Fibroblast of skin of left quadriceps (primary cell): Measurements from ENCODE around the gene MRPS7.
"Not testable (repeated sequence)": the region's sequence is repeated elsewhere in the genome, so short reads cannot be mapped to it uniquely, and the experiment has no call there.

Experiments
- DNase-seq, 2 experiments: peaks; one replicate each; pipeline ENCODE4 v3.0.0-alpha.2; 2013; ENCODE audit warnings: low read depth in 2 of 2

Gene MRPS7

DNA sequence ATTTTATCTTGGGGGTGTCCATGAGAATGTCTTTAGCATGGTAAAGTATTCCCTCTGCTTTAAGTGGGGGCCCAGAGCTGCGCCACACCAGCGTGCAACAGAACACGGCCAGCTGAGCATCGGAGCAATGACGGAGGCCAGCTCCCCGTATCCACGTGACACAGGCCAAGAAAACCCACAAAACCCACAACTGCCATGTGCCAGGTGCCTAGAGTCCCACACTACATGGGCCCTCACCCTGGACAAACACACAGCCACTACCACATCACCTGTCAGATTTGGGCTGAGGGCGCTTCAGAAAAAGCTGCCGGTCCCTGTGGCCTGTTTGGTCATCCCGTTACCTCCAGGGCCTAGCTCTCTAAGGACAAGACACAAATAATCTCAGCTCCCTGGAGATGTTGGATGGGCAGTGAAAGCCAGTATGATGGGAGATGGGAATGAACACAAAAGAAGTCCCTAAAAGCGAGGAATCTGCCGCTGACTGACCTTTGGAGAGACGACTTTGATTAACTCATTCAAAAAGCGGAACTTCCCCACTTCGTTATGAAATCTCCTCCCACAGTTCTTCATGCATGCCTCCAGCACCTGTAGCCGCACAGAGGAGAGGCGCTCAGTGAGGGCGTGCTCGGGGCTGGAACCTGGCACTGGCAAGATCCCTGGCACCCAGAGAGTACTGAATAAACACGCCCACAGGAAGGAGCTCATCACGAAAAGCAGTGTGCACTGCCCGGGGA, 17.4 kb upstream of the MRPS7 start:
- DNase-seq, result no peak

DNA sequence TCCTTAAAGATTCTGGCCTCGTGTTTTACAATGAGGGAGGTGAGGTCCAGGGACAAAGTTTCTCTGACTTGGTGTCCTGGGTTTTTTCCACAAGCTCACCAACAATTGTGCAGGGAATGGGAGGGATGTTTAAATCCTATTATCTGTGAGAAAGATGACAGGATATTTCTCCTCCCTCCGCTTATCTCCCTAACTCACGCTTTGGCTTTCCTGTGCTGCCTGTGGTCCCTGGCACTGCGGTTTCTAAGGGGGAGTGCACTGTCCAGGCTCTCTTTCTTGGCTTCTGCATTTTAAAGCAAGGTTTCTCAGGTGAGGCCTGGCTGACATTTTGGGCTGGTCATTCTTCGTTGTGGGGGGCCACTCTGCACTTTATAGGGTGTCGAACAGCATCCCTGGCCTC, 16.7 kb upstream of the MRPS7 start:
- no peak for DNase-seq

DNA sequence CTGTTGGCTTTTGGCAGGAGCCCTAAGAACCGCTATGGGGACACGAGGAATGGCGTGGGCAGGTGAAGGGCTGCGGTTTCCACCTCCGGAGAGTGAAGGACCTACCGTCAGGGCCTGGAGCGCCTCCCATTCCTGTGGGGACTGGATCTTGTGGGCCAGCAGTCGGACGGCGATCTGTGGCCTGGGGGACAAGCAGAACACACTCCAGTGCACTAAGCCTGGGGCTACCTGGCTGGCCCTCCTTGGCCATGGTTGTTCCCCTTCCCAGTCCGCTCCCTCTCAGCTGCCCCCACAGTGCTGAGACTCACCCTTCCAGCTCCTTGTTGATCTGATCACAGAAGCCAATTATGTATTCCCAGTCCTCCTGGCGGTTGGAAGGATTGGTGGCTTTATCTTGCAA, 15.3 kb upstream of the MRPS7 start:
- no peak for DNase-seq

DNA sequence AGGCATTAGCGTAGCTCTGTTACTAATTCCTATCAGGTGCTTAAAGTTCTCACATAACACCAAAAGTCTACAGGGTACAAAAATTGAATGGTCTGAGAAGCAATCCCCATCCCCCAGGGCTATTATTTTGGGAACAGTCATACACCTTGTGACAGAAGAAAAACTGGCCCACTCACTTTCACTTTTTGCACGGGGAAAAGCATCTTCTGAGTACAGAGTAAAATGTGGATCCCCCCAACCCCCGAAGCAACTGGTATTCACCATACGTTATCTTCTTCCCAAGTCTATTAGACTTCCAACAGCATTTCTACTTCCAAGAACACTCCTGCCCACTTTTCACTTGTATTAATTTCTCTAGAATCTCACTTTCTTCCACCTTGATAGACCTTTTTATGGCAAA, 12.1 kb upstream of the MRPS7 start:
- DNase-seq, result no peak

DNA sequence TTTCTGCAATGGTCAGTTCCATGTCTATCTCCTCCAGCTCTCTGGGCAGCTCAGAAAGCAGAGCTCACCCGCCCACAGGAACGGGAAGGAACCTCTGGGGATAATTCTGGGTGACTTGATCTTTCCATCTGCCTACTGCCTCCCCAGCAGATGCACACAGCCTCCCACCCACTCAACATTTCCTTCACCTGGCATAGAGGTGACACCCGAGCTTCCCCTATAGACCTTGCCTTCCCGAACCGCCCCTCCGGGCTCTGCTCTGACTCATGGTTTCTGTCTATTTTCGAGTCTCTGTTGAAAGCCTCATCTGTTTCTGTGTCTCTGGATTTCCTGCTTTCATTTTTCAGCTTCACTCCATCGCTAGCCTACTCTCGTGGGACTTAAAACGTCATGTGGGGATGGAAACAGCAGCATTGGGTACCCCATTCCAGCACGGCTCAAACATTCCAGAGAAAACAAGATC, 11.6 kb upstream of the MRPS7 start:
- DNase-seq, result peak in 1 of 2 experiments; percentile 39

DNA sequence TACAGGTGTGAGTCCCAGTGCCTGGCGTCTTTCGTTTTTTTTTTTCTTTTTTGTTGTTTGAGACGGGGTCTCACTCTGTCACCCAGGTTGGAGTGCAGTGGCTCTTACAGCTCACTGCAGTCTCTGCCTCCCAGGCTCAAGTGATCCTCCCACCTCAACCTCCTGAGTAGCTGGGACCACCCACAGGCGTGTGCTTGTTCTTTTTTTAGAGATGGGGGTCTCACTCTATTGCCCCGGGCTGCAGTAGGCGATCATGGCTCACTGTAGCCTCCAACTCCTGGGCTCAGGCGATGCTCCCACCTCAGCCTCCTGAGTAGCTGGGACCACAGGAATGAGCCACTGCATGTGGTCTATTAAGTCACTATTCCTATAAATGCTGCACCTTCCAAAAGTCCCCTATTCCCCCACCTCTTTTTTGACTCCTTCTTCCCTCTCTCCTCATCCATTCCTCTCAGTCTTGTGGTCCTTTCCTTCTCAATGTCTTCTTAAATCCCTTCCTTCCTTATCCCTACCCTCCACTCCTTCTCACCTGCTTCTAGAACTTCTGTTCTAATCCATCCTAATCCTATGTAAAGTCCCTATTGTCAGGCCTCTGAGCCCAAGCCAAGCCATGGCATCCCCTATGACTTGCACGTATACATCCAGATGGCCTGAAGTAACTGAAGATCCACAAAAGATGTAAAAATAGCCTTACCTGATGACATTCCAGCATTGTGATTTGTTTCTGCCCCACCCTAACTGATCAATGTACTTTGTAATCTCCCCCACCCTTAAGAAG, 9.5 kb upstream of the MRPS7 start:
- DNase-seq, result no peak

DNA sequence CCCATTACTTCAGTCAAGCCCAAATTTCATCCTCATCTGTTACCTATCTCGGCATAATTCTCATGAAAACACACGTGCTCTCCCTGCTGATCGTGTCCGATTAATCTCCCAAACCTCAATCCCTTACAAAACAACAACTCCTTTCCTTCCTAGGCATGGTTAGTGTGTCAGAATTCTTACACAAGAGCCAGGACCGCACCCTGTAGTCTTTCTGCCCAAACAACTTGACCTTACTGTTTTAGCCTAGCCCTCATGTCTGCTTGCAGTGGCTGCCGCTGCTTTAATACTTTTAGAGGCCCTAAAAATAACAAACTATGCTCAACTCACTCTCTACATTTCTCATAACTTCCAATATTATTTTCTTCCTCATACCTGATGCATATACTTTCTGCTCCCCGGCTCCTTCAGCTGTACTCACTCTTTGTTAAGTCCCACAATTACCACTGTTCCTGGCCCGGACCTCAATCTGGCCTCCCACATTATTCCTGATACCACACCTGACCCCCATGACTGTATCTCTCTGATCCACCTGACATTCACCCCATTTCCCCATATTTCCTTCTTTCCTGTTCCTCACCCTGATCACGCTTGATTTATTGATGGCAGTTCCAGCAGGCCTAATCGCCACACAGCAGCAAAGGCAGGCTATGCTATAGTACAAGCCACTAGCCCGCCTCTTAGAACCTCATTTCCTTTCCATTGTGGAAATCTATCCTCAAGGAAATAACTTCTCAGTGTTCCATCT, 5.6 kb upstream of the MRPS7 start:
- DNase-seq, result not testable (repeated sequence)

DNA sequence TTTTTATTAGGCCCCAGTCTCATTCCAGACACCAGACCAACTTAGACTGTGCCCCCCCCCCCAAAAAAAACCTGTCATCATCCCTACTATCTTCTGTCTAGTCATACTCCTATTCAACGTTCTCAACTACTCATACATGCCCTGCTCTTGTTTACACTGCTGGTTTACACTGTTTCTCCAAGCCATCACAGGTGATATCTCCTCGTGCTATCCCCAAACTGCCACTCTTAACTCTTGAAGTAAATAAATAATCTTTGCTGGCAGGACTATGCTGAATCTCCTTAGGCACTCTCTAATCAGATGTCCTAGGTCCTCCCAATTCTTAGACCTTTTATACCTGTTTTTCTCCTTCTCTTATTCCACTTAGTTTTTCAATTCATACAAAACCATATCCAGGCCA, 4.5 kb upstream of the MRPS7 start:
- not testable (repeated sequence) for DNase-seq

DNA sequence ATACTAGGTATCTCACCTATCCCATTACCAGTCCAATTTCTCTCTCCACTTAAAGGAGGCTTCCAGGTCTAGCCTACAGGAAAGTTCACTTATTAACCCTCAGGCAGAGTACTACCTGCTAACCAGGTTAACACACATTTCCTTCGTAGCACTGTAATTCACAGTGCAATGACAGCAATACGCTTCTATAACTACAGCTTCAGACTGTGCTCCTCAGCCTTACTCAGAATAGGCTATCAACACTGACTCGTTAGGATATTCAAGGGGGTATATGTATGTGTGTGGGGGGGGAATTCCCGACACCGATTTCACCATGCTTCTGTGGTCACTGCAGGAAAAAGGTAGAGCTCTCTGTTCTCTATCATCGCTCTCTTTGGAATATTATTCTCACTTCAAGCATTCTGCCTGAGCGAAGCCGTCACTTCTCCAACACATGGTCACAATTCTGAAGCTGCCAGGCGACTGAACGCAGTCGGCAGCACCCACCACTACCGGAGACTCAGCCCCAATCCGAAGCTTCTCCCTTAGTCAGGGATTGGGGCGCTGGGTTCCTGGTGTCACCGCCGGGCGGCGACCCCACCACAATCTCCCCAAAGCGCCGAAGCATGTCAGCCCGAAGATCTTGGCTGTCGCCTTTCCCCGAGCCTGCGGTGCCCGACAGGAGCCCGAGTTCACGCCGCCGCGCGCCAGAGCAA, 891 bp upstream of the MRPS7 start:
- DNase-seq, result no peak

DNA sequence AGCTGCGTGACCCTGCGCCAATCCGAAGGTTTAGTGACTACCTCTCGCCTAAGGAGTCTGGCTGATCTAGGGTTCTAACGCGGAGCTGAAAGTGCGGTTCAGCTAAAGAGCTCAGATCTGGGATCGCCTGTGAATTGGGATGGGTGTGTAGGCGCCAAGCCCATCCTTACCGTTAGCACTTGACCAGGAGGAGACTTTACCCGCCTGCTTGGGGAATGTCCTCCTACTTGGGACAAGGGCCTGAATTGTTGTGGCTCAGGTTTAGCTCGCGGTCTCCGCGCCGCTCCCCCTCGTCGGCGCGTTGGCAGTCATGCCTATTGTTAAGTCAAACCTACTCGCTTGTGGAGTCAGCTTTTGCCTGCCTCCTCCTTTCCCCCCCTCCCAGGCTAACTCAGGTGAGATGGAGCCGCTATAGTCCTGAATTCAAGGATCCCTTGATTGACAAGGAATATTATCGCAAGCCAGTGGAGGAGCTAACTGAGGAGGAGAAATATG, 480 bp downstream of the MRPS7 start:
- DNase-seq, result no peak

DNA sequence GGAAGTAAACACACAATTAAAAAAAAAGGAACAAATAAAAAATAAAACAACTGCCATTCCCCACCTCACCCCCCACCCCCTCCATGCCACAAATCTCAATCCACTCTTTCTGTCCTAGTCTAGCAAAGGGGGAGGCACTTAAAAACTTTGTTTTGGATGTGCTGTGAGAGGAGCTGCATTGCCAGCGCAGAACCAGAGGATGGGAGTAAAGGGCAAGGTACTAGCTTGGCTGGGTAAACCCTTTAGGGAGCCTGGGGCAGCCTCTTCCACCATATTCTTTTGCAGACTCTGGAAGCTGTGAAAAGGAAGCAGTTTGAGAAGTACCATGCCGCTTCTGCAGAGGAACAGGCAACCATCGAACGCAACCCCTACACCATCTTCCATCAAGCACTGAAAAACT, 1.4 kb downstream of the MRPS7 start:
- no peak for DNase-seq

DNA sequence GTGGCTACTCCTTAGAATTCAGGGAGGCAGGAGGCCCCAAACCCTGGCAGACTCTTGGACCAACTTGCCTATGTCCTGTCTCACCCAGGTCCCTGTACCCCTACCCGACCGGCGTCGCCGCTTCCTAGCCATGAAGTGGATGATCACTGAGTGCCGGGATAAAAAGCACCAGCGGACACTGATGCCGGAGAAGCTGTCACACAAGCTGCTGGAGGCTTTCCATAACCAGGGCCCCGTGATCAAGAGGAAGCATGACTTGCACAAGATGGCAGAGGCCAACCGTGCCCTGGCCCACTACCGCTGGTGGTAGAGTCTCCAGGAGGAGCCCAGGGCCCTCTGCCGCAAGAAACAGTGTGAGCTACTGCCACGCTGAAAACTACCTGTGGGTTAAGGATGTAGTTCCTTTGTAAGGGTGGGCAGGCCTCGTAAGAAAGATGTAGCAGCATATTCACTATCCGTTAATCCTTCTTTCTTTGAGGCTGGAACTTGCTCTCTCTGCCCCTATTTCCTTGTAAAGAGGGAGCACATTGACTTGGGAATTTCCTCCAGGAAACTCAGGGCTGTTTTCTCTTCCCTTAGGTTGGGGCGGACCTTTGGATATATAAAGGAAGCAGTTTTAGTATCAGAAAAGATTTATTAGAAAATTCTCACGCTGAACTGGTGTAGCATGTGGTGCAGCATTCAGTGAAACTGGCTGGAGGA, 4.1 kb downstream of the MRPS7 start:
- DNase-seq, result no peak

DNA sequence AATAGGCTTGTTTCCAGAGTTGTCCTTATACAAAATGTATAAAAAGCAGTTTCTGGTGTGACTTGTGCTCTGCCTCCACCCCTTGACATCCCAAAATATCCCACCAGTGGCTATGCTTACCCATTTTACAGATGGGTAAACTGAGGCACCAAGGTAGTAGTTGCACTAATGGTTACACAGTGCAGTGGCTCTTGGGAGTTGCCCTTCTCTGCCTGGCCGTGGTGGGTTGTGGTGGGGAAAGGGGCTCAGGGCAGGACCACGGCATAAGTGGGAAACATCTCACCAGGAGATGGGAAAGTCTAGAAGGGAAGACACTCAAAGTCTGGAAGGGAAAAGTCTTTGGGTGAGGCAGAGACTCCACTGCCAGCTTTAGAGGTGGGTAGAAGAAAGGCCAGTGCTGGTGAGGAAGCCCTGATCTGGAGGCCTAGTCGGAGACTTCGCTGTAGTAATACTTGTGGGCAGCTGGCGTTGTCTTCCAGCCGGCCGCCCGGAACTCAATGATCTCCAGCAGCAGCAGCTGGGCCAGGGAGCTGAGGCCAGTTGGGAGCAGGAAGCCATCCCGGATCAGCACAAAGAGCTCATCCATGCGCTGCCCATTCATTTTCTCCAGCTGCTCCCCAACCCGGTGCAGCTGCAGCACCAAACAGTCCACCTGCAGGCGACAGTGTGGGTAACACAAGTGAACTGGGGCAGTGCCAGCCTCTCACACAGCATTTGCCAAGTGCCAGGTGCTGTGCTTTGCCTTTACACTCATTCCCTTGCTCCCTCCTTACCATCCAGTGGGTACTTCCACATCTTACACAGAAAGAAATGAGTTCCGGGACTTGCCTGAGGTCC, 4.9 kb downstream of the MRPS7 start:
- no peak for DNase-seq

DNA sequence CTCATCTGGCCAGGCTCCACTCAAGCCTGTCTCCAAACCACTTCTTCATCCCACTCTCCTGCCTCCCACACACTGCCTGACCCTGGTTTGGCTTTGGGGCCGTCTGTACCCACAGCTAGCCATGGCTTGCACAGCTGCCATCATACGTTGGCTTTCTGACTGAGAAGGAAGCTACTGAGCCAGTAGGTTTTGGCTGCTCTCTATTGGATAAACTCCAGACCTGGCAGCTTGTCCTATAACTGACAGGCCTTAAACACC, 5.4 kb downstream of the MRPS7 start:
- DNase-seq, result no peak

DNA sequence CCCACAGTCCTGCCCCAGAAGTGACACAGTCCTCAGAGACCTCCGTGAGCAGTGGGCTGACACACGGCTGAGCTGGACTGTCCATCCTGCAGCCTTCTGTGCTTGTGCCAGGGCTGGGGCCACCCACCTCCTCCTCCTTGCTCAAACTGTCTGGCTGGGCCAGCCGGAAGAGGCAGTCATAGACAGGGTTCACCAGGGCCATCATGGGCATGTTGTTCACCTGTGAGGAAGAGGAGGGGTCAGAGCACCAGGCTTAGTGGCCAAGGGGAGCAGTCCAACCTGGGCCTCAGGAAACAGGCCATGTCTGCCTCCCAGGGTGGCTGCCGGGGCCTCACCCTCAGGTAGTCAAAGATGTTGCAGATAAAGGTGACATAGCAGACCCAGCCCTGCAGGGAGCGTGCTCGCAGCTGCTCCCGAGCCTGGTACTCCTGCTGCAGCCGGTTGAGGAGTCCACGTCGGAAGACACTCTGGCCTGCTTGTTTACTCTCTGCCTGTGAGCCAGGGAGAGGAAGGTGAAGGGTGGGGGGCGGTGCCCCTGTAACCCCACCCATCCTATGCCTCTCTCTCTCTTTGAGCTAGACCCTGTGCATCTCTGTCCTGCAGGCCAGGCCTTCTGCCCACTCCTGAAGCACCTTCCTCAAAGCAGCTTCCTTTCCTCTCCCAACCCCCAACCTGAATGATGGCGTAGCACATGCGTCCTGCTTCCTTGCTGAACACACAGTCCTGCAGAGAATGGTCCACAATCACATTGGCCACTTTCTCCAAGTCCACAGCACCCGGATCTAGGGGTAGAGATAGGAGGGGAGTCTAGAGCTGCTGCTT, 5.9 kb downstream of the MRPS7 start:
- no peak for DNase-seq

DNA sequence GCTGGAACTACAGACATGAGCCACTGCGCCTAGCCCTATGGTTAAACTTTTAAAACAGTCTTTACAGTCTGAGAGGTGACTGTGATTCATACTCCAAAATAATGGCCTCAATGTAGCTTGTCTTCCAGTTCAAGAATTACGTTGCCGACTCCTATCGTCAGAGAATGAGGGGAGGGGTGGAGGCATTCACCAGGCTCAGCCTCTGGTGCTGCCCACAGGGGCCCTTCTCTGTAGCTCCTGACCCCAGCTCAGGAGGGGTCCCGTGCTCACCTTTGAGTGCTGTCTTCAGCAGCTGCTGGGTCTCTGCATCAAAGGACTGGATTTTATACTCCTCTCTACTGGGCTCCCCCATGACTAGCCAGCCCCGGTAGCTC, 8.2 kb downstream of the MRPS7 start:
- DNase-seq, result no peak

DNA sequence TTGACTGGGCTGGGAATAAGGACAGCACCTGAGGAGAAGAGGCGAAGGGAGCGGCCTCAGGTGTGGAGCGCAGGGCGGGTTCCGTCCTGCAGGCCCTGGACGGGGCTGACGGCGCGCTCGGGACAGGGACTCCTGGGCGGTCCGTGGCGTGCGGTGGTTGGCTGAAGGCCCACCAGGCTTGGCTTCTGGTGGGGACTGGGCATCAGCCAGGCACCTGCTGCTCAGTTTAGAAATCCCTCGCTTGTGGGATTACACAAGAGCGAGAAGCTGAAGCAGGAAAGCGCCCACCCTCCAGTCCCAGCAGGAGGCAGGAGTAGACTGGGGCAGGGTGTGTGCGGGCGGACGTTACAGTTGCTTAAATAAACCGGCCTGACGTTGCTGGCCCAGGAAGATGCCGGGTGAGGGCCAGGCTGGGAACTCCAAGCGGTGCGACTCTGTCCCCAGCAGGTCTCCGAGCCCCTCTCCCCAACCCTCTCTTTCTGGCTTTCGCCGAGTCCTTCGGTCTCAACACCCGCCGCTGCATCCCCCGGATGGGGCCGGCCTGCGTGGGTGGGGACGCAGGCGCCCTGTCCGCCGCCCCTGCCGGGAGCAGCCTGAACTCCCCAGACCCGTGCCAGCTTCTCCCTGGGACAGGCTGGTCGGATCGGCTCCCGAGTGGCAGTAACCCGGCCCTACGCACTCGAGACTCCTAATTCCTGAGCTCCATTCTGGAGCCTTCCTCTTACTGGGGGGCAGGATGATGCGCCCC, 8.7 kb downstream of the MRPS7 start:
- no peak for DNase-seq

DNA sequence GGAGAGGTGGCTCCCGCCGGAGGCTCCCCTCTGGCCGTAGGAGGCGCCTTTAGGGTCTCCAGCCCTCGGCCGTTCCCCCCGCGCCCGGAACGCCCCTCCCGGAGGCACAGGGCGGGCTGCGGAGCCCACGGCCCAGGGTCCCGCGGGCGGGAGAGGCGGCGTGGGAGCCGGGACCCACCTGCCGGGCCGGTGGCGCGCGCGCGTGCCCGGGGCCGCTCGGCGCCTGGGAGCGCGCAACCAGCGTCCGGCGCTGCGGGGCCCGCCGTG, 9.2 kb downstream of the MRPS7 start, which contains the start of gene MIF4GD:
Gene MIF4GD, minus strand, starts transcription at position 266 of the 267 bp plus-strand sequence. CDS start 1,036 bp downstream, outside the sequence.
- no peak for DNase-seq
